Esophagus squamous epithelium (tissue), 4 donors: ENCODE results near the gene ORC4.

Source experiments
- CTCF ChIP-seq, 6 experiments: fragments of 450-650 bp in 4 of 6; fragments of 200-600 bp in 2 of 6; sonication (generic) in 2 of 6; IDR thresholded peaks; one replicate each; pipeline ENCODE4 v1.5.1; 2016 to 2019; ENCODE audit warnings: antibody characterized with exemption in 6 of 6, mild to moderate bottlenecking in 4 of 6, moderate library complexity in 4 of 6
- POLR2A ChIP-seq, 4 donors: fragments of 450-650 bp; IDR thresholded peaks; one replicate each; pipeline ENCODE4 v1.6.1; 2017; ENCODE audit warnings: antibody characterized with exemption in 4 of 4, mild to moderate bottlenecking in 4 of 4, moderate library complexity in 3 of 4

DNA sequence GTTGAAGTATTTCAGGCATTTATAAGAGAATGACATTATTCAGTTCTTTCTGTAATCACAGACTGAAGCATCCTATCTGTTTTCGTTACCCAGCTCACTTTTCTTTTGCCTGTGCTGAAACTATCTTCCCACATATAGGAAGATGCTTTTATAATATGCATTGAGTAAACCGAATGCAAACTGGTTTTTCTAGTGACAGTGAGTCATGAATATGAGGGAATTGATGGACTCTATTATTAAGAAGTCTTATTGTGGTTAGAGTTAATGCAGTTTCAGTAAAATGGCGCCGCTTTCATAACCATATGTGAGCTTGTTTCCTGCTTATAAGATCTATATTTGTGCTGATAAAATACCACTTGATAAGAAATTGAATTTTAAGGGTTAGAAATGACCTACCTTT lies 116.5 kb downstream of the ORC4 start:
- TF ChIP-seq POLR2A (IDR thresholded peaks at IDR 0.05) = no peak
- TF ChIP-seq CTCF (IDR thresholded peaks at IDR 0.05) = no peak
